Measurements from ENCODE around the gene MGAT5B.

The MGAT5B gene

DNA sequence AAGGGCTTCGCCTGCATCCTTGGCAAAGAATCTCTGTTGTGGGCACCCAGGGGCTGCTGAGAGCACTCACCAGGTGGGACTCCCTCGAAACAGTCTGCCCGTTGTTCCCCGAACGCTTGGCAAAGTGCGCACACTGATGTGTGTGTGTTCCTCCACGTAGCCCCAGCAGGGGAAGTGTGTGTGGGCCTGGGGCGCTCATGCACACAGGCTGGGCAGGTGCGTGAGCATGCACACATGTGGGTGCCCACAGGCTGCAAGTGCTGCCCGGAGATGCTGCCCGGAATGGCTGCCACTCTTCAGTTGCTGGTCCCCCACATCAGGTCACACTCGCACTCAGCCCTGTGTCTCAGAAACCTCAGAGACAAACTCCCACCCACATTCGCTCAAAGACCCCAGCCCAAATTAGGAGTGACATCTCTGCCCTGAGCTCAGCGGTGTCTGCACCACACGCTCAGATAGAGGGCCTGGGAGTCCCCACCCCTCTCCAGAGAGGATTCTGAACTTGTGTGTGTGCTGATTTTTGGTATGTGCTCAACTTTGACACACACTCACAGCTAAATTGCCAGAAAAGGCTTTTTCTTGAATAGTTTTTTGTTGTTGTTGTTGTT, 119.4 kb downstream of the MGAT5B start:
- no peak for DNase-seq

DNA sequence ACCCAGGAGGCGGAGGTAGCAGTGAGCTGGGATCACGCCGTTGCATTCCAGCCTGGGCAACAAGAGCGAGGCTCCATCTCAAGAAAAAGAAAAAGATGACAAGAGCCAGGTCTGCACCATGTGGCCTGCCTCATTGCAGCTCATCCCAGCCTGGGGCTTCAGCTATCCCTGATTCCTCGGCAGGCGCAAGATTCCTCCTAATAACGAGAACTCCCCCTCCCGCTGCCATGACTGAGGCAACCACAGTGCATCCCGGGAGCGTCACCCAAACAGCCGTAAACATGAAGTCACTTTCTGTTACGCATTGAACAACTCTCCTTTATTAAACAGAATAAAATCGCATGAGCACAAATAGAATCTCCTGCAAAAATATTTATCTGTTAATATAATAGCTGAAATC, 120.6 kb downstream of the MGAT5B start:
- DNase-seq, result no peak

DNA sequence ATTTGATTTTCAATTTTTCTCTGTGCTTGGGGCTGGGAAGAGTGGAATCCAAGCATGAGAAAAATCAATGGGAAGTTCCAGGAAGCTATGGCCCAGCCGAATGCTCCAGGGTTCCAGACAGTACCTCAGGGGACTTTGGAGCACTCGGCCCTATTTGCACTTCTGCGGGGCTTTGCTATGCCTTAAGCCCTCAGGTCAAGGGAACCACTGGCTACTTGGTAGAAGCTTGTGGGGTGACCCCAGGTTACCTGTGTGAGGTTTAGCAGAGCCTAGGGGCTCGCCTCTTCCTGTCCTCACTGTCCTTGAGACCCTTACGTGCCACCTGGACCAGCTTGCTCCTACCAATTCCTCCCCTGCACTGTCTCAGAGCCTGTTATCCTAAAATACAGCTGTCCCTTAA, 121.3 kb downstream of the MGAT5B start:
- DNase-seq, result no peak

DNA sequence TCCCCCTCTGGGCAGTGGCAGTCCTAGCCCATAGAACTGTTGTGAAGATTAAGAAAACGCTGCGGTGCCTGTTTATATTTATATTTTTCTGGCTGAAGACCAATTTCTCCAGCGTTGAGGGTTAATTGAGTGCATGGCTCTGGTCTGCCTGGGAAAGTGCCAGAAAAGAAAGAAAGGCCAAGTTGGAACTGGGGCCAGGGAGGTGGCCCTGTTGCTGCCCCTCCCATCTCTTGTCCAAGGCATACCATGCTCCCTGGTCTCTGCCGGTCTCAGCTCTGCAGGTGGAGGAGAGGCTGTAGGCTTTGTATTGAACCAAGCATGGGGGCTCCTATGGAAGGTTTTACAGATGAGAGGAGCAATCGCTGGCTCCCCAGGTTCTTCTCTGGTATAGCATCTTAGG, 124.7 kb downstream of the MGAT5B start:
- no peak for DNase-seq

DNA sequence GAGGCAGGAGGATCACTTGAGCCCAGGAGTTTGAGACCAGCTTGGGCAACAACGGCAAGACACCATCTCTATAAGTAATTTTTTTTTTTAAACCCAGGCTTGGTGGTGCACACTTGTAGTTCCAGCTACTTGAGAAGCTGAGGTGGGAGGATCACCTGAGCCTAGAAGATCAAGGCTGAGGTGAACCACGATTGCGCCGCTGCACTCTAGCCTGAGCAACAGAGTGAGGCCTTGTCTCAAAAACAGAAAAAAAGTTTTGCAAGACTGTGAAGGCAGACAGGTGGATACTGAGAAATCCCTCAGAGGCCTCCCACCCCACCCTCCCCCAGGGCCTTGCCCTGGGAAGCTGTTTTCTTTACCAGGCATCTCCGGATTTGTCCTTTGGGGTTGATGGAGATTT, 125.4 kb downstream of the MGAT5B start:
- DNase-seq, result no peak

DNA sequence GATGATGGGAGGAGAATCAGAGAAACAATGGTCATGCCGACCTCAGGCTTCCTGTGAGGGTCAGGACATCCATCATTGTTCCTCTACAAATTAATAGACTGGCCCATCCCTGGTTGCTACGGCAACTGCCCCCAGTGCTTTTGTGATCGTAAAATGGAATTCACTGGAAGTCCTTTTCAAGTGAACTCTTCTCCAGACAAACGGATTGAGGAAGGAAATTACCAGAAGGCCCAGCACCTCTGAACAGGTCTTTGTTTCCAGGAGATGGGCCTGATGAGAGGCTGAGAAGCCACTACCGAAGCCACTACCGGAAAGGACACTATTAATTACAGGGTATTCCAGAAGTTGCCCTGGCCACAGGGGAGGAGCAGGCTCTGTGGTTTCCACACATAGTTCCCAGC, 126.0 kb downstream of the MGAT5B start:
- DNase-seq, result no peak

DNA sequence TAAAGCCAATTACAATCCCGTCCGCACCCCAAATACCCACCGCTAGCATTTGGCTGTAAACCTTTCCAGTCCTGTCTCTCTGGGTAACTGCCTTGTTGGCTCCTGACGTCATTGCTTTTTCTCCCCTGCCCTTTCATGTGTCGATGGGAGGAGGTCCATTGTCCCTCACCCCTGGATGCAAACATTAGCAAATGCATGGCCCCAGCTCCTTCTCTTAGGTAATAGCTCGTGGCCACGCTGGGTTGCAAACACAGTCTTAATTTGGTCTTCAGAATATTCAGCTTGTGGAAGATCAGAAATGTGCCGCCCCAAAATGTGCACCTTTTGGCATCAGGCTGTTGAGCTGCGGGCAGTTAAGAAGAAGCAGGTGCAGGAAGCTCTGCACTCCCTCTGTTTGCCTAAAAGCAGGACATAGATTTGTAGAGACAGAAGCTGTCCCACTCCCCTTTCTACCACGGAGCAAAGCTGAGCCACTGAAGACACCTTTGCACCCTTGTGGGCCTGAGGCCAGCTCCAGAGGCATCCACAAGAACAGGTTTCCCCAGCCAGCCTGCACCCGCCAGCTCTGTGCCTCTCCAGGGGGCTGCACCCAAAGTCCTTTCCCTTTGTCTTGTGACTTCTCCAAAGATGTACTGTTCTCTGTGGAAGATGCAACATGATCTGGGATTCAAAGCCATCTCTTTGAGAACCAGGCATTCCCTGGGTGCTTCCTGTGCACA, 127.3 kb downstream of the MGAT5B start:
- DNase-seq, result no peak

DNA sequence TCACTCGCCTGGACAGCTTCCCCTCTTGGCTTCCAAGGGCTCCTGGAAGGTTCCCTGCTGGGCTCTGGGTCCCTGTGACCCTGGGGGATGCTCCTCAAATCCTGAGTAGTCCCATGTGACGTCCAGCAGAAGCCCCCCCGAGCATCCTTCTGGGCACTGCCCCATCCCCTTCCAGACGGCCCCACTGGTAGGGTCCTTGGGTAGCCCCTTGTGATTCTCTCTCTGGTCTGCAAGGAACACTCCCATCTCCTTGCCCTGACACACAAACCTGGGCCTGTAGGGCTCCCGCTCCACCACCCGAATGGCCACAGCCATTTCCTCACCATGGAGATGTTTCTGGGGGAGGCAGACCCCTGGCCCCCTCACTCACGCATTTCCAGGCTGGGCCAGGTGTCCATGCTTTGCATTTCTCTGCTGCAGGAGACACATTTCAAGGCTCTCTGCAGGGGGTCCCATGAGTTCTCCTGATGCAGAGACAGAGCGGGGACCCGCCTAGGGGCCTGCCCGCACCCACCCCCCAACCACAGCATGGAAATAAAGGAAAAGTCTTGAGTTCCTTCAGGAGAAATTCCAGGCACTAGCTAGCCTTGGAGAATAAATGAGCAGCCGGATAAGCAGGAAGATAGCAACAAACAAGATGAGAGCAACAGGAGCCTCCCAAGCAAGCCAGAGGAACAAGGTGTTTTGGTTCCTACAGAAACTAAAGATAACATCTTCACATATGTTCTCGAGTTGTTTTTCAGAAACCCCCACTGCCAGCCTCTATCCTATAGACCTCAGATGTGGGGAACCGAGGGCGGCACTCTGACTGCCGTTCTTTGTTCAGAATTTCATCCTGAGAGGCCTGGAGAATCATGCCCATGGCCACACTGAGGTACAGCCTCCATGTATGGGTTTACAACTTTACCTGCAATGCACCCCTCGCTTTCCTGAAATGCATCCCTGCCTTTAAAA, 128.8 kb downstream of the MGAT5B start:
- DNase-seq, result no peak

DNA sequence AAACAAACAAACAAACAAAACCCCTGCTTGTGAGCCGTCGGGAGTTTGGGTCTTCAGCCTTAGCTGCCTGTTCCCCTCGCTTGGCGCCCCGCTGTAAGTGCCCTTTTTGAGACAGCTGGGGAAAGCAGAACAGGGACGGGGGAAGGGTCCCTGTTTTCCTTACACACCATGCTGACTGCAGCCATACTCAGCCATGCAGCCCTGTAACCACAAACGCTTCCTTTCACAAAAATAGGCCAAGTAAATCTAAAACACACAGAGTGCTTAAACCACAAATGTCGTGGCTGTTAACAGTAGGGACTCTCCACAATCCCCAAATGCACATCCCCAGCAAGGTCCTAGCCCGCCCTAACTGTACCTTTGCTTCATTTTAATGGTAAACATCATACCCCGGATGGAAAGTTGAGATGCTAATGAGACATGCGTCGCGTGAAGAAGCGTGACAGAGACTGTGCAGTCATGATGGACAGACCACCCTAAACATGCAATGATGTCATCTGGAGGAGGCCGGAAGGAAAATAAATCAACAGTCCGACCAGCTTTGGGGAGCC, 129.9 kb downstream of the MGAT5B start:
- DNase-seq, result peak; percentile 18

DNA sequence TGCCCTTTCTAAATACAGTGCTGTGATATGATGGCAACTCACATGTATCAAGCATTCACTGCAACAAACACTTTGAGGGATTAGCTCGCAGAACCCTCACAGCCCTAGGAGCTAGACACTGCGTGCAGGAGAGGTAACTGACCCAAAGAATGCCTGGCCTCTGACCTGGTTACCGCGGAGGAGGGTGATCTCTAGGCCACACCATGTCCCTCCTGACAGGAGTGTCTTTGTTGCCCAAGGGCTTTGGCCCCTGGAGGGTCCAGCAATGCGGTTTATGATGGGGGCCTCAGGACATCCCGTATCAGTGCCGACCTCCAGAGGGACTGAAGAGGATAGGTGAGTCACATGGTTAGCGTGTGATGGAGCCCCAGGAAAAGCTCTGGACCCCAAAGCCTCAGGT, 130.6 kb downstream of the MGAT5B start:
- no peak for DNase-seq

Measured in activated naive CD4-positive, alpha-beta T cell treated with anti-CD3 and anti-CD28 coated beads, Interleukin-2, amount 50 U/mL, for 16 hours (primary cell).